Nephron (organoid): Measurements from ENCODE around the gene PRRC2B.
A peak's percentile ranks its signal among the peaks of the same experiment; 100 is the strongest.
"Not testable (repeated sequence)": the region's sequence is repeated elsewhere in the genome, so short reads cannot be mapped to it uniquely, and the experiment has no call there.

ENCODE experiments used
- H3K27ac Mint-ChIP-seq, 3 experiments: 2 replicates each; pipeline ENCODE4 v1.8.0; 2020; ENCODE audit warnings: mixed read lengths in 3 of 3, mild to moderate bottlenecking in 2 of 3, moderate library complexity in 1 of 3
- H3K27me3 Mint-ChIP-seq: 2 replicates; pipeline ENCODE4 v1.8.0; 2021; ENCODE audit warnings: low read depth, mild to moderate bottlenecking, moderate library complexity, mixed read lengths
- H3K36me3 Mint-ChIP-seq: 2 replicates; pipeline ENCODE4 v1.8.0; 2020; ENCODE audit warnings: low read depth, mixed read lengths
- H3K4me1 Mint-ChIP-seq: 2 replicates; pipeline ENCODE4 v1.8.0; 2020; ENCODE audit warnings: mixed read lengths
- H3K4me3 Mint-ChIP-seq, 3 experiments: 2 replicates each; pipeline ENCODE4 v1.8.0; 2020; ENCODE audit warnings: mild to moderate bottlenecking in 3 of 3, mixed read lengths in 3 of 3, moderate library complexity in 2 of 3
- H3K9me3 Mint-ChIP-seq: 2 replicates; pipeline ENCODE4 v1.8.0; 2020; ENCODE audit warnings: mixed read lengths
- CTCF ChIP-seq, 3 experiments: fragments of 200-600 bp; sonication (generic); IDR thresholded peaks; one replicate each; pipeline ENCODE4 v1.5.0; 2021; ENCODE audit warnings: antibody characterized with exemption in 3 of 3; ENCODE audit not compliant: unreplicated experiment in 3 of 3

The PRRC2B gene

DNA sequence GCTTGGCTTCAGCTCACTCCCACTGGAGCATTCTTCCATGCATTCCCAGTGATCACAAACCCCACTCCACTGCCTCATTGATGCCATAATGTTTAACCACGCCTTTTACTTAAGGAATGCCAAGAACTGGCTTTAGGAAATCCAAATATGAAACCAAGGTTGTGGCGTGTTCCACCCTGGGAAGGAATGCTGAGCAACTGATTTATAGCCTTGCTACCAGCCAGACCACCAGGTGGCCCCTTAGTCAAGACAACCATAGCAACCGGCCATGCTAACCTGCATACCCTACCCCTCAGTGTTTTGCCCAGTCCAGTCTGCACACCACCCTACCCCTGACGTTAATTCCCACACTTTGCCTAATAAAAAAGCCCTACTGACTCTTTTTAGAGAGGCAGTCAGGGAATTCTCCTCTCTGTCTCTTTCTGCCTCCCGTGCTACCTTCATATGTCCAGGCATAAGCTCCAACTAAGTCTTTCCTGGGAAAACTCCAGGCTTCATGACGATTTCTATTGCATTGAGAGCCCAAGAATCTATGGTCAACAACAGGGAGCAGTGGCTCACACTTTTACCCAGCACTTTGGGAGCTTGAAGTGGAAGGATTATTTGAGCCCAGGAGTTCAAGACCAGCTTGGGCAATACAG is 27.0 kb upstream of the PRRC2B start:
- Mint-ChIP-seq H3K4me1 (peaks cover 9% of the 10 kb centered on the region), H3K4me3 (no peak overlapping the region), H3K27me3 (no peaks in the 10 kb centered on the region), H3K9me3 (no peaks in the 10 kb centered on the region), H3K27ac (peak overlapping the region; percentile 32 to 82 (median 66)), H3K36me3 (no peaks in the 10 kb centered on the region)
- TF ChIP-seq CTCF (IDR thresholded peaks at IDR 0.05; ENCODE audit: unreplicated experiment in 3 of 3) = peak; percentile 13 to 45 (median 37)

DNA sequence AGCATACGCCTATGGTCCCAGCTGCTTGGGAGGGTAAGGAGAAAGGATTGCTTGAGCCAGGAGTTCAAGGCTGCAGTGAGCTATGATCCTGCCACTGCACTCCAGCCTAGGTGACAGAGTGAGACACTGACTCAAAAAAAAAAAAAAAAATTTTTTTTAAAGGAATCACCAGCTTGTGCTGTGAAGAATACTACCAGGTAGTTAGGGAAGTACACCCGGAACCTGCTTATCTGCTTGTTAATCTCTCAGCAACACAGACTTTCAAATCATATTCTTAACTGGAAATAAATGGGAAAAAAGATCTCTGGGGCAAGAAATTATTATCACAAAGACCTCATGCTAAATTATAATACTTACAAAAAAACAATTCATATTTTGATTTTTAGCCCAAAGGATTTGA is 26.4 kb upstream of the PRRC2B start:
- H3K27ac Mint-ChIP-seq = peak overlapping the region in 1 of 3 experiments; percentile 32
- H3K36me3 Mint-ChIP-seq = no peaks in the 10 kb centered on the region
- no peaks in the 10 kb centered on the region for H3K9me3 Mint-ChIP-seq
- H3K27me3 Mint-ChIP-seq = no peaks in the 10 kb centered on the region
- H3K4me1 Mint-ChIP-seq = peaks cover 15% of the 10 kb centered on the region
- no peak overlapping the region for H3K4me3 Mint-ChIP-seq
- no peak for TF ChIP-seq CTCF (IDR thresholded peaks at IDR 0.05; ENCODE audit: unreplicated experiment in 3 of 3)

DNA sequence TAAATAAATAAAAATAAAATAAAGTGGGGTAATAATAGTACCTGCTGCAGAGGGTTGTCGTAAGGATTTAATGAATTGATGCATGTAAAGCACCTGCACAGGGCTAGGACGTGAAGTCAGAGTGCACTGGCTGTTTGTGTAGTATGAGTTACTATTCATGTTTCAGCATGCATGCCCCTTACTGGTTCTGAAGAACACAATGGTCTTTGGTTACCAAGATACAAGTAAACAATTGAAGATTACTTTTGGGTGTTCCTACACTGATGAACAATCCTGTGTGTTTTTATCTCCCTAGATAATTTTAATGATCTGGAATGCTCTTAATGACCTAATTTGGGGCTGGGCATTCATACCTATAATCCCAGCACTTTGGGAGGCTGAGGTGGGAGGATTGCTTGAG is 23.2 kb upstream of the PRRC2B start:
- H3K27ac Mint-ChIP-seq = no peak overlapping the region
- H3K27me3 Mint-ChIP-seq = no peaks in the 10 kb centered on the region
- no peak overlapping the region for H3K4me3 Mint-ChIP-seq
- H3K9me3 Mint-ChIP-seq = no peaks in the 10 kb centered on the region
- no peak for TF ChIP-seq CTCF (IDR thresholded peaks at IDR 0.05; ENCODE audit: unreplicated experiment in 3 of 3)
- peaks cover 21% of the 10 kb centered on the region for H3K4me1 Mint-ChIP-seq
- no peaks in the 10 kb centered on the region for H3K36me3 Mint-ChIP-seq

DNA sequence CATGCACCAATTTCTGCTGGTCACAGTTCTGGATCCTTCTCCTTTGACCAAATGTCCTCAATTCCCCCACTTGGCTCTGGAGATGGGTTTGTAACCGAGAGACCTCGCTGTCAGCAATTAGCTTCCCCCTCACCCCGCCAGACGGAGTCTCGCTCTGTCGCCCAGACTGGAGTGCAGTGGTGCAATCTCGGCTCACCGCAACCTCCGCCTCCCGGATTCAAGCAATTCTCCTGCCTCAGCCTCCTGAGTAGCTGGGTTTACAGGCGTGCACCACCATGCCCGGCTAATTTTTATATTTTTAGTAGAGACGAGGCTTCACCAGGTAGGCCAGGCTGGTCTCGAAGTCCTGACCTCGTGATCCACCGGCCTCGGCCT is 21.3 kb upstream of the PRRC2B start:
- Mint-ChIP-seq H3K27ac (peak overlapping the region; percentile 54 to 97 (median 94)), H3K4me1 (peaks cover 13% of the 10 kb centered on the region), H3K4me3 (peak overlapping the region; percentile 87 to 96 (median 87))
- not testable (repeated sequence) for H3K27me3 Mint-ChIP-seq, H3K9me3 Mint-ChIP-seq, H3K36me3 Mint-ChIP-seq

GRCh38 chr9:131374638-131375037 is 19.2 kb upstream of the PRRC2B start:
- not testable (repeated sequence) for H3K27ac Mint-ChIP-seq, H3K27me3 Mint-ChIP-seq, H3K36me3 Mint-ChIP-seq, H3K9me3 Mint-ChIP-seq
- peak overlapping the region; percentile 87 to 96 (median 87) for H3K4me3 Mint-ChIP-seq
- peaks cover 13% of the 10 kb centered on the region for H3K4me1 Mint-ChIP-seq

DNA sequence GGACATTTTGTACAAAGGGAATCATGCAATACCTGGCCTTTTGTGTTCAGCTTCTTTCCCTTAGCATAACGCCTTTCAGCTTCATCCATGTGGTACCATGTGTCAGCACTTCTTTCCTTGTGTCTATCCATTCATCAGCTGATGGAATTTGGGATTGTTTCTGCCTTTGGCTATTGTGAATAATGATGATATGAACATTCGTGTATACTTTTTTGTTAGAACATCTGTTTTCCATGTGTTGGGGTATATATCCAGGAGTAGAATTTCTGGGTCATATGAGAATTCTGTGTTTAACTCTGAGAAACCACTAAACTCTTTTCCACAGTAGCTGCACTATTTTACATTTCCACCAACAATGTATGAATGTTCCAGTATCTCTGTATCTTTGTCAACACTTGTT is 14.8 kb upstream of the PRRC2B start:
- H3K27me3 Mint-ChIP-seq = no peaks in the 10 kb centered on the region
- no peak for TF ChIP-seq CTCF (IDR thresholded peaks at IDR 0.05; ENCODE audit: unreplicated experiment in 3 of 3)
- no peaks in the 10 kb centered on the region for H3K9me3 Mint-ChIP-seq
- peak overlapping the region in 1 of 3 experiments; percentile 33 for H3K27ac Mint-ChIP-seq
- H3K4me1 Mint-ChIP-seq = peaks cover 14% of the 10 kb centered on the region
- H3K36me3 Mint-ChIP-seq = no peaks in the 10 kb centered on the region
- peak overlapping the region in 1 of 3 experiments; percentile 29 for H3K4me3 Mint-ChIP-seq
